Measurements from ENCODE around the gene FADS6.

GRCh38 chr17:74935048-74935447 lies 41.6 kb upstream of the FADS6 start:
- no peak for TF ChIP-seq CTCF (IDR thresholded peaks at IDR 0.05)
- TF ChIP-seq POLR2A (IDR thresholded peaks at IDR 0.05), result no peak
